SKM-1 (cell line): ENCODE measurements around the gene DCAF8L2.
"Not testable (repeated sequence)": the region's sequence is repeated elsewhere in the genome, so short reads cannot be mapped to it uniquely, and the experiment has no call there.

ENCODE experiments used
- DNase-seq: peaks from one replicate; lab custom pipeline; 2025; ENCODE audit not compliant: unreplicated experiment; lab: John Stamatoyannopoulos, UW

The DCAF8L2 gene

DNA sequence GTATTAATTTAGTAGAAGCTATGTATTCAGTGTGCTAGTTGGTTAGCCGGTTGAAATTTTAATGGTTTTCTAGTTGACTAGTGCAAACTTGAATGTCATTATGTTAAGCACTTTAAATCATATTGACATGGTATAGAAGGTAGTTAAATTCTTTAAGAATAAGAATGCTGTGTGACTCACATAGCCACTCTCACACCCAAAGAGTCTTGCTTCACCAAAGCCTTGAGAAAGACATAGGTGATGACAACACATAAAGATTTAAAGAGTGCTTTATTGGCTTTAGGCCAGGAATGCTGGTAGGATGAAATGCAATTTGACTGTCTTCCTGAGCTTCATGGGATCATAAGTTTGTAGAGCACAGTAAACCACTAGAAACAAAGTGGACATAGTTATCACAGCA is 85.3 kb downstream of the DCAF8L2 start:
- no peak for DNase-seq

DNA sequence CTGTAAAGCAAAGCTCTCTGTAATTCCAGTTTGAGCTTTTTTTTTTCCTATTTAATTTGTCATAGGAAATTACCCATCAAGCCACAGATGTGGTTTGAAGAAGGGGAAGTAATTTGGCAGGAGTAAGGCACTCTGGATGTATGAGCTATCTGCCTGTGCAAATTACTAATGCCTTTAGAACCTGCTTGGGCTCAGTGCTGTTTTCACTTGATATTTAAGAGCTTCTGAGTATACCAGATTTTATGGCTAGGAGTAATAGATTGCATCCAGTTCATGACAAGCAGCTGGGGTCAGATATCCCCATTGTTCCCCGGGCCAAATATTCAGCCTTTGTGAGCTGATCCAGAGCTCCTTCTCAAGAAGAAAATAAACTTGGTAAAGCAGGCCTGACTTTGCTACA is 89.1 kb downstream of the DCAF8L2 start:
- no peak for DNase-seq

DNA sequence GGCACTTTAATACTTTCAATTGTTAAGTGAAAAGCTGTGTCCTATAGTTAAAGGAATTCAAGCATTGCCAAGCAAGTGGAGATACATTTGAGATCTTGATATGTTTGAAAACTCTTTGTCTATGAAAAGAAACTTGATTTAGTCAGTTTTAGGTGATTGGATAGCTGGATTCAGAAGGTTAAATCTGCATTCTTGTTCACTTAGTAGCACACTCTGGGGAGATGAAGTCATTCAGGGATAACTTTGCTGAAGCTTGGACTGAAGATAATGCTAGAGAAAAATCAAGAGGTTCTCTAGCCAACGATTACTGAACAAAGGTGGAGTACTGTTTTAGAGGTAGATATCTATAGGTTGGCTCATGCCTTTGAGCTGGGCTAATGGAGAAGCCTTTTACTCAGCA is 90.6 kb downstream of the DCAF8L2 start:
- no peak for DNase-seq

- peak; percentile 0 for DNase-seq
These were observed 93.5 kb downstream of the DCAF8L2 start for GRCh38 chrX:27683566-27684208.

GRCh38 chrX:27694667-27695066 is 104.5 kb downstream of the DCAF8L2 start:
- DNase-seq, result no peak

- DNase-seq, result no peak
These were observed 116.4 kb downstream of the DCAF8L2 start for GRCh38 chrX:27706526-27706925.

GRCh38 chrX:27715610-27716009 is 125.5 kb downstream of the DCAF8L2 start:
- no peak for DNase-seq

- no peak for DNase-seq
These were observed 138.1 kb downstream of the DCAF8L2 start for GRCh38 chrX:27728291-27728690.

DNA sequence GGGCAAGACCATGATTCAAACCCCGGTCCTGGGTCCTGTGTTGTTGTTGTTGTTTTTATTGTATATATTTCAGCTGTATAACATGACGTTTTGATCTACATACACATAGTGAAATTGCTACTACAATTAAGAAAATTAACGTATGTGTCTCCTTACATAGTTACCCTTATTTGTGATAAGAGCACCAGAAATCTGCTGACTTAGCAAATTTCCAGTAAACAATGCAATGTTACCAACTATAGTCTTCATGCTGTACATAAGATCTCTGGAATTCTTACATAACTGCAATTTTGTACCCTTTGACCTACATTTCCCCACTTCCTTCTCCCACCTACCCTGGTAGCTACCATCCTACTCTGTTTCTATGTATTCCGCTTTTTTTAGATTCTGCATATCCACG is 141.8 kb downstream of the DCAF8L2 start:
- no peak for DNase-seq

DNA sequence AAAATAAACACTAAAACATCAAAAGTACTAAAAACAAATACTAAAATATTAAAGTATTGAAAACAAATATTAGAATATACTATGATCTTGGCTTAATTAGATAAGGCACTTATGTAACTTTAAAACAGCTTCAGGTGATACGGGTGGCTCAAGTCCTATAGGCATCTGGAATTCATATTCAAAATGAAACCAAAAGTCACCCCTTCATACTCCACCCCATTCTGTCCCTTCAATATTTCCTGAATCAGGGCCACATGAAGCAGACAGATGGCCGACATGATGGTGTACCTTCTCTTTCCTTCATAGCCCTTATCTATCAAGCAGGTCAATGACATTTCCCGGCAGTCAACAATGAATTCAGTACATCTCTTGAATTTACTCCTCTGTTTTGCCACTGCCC is 145.8 kb downstream of the DCAF8L2 start:
- DNase-seq, result no peak

- DNase-seq, result no peak
These were observed 150.8 kb downstream of the DCAF8L2 start for GRCh38 chrX:27740933-27741332.

DNA sequence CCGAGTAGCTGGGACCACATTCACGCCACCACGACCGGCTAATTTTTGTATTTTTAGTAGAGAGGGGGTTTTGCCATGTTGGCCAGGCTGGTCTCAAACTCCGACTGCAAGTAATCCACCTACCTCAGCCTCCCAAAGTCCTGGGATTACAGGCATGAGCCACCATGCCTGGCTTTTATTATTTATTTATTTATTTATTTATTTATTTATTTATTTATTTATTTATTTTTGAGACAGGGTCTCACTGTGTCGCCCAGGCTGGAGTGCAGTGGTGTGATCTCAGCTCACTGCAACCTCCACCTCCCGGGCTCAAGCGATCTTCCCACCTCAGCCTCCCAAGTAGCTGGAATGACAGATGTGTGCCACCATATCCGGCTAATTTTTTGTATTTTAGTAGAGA is 153.4 kb downstream of the DCAF8L2 start:
- not testable (repeated sequence) for DNase-seq

GRCh38 chrX:27746516-27746915 is 156.4 kb downstream of the DCAF8L2 start:
- no peak for DNase-seq

DNA sequence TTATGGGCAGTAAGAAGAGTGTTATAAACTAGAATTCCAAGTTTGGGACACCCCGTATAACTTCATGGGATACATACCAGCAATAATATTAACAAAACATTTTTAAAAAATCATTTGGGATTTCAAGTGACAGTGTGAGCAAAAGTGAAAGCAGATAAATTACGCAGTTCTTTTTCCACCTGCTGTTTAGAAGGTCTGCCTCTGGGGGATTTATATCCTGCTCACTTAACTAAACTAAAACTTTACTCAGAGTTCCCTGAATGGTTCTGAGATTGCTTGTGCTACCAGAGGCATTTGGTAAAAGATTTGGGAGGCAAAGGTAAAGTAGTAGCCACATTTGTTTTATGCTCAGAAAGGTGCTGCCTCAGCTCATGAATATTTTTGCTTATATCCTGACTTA is 160.2 kb downstream of the DCAF8L2 start:
- DNase-seq, result not testable (repeated sequence)

- DNase-seq, result no peak
These were observed 161.8 kb downstream of the DCAF8L2 start for GRCh38 chrX:27751976-27752375.

DNA sequence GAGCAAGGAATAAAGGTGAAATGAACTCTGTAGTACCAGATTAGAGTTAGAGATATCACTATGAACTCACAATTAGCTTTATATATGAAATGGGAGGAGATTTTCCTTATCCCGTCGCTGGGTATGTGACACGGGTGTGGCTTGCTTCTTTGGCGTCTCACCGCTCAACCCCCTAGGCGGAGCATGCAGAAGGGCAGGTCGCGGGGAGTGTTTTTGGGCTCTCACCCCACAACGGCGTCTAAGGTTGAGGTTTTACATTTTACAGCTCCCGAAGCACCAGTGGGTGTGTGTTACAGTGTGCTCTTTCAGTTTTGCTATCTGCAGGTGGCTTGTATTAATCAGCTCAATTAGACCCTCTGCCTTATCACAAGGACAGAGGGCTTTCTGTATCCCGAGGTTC is 175.6 kb downstream of the DCAF8L2 start:
- no peak for DNase-seq

- DNase-seq, result no peak
These were observed 177.2 kb downstream of the DCAF8L2 start for GRCh38 chrX:27767387-27767786.

DNA sequence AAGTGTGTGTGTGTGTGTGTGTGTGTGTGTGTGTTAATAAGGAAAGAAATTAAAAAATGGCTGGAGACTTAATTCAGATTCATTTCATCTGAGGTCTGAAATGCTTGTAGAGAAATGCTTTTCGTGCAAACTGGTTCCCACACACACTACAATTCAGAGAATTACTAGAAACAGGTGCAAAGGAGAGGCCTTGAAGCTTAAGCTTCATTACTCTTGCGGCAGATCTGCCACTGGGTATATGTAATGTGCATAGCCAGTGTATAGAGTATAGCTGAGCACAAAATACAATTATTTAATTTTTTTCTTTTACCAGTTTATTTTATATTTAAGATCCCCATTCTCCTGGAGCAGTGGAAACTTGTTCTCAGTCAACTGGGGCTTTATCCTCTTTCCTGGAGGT is 185.8 kb downstream of the DCAF8L2 start:
- DNase-seq, result no peak

GRCh38 chrX:27796640-27797257 is 206.6 kb downstream of the DCAF8L2 start:
- DNase-seq, result no peak

DNA sequence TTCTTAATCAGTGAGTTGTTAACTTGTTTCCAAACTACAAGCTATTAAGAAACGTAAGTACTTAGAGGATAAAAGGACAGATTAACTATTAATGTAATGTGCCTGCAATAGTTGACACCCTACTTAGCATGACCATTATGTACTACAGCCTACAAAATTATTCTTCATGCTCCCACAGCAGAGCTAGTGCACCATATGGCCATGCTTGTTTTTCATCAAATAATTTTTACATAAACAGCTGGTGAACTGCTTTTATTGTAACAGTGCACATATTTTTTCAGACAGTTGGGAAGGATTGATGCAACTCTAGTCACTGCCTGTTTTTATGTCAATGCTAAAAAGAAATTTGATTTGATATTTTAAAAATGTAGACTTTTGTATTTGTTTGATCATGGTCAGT is 207.4 kb downstream of the DCAF8L2 start:
- DNase-seq, result no peak
